H1 (cell line): ENCODE data around the gene DENND2D.

Experiments
- EZH2 ChIP-seq: fragments of 200-600 bp; sonication (generic); IDR thresholded peaks from 2 replicates; pipeline ENCODE4 v1.7.1; 2012; ENCODE audit warnings: low read depth, mild to moderate bottlenecking, moderate library complexity, low read length, inconsistent platforms; ENCODE audit not compliant: severe bottlenecking
- JUN ChIP-seq: IDR thresholded peaks from 2 replicates; pipeline ENCODE4 v1.6.1; 2011; ENCODE audit warnings: low read depth, mild to moderate bottlenecking, improper control_type of control experiment, low read length
- POLR2A ChIP-seq, 2 experiments: IDR thresholded peaks; 1 replicate in 1 of 2; 2 replicates in 1 of 2; pipeline ENCODE4 v1.6.1; 2011; ENCODE audit warnings: low read depth in 2 of 2, low read length in 2 of 2, mild to moderate bottlenecking in 2 of 2; ENCODE audit errors: control extremely low read depth in 1 of 2
- TF ChIP-seq, protein P1 (sequence below): IDR thresholded peaks from 2 replicates; pipeline ENCODE4 v1.6.1; 2011; ENCODE audit warnings: low read length, improper control_type of control experiment
- TF ChIP-seq, protein P2 (sequence below): IDR thresholded peaks from 2 replicates; pipeline ENCODE4 v1.6.1; 2012; ENCODE audit warnings: low read length, inconsistent platforms

DNA sequence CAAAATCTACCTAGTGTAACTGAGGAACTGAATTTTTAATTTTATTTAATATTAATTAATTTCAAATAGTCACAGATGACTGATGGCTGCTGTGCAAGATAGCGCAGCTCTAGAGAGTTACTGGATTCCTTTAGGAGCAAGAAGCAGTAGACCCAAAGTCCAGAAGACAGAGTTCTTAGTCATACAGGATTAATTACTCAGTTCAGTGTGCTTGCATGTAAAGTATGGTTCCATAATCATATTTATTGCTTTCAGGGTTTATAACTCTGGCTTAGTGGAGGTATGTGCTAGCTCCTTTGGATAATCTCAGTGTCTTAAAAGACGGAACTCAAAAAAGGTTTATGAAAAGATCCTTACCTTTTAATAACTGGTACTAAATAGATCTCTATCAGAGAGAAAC lies 43.0 kb downstream of the DENND2D start:
- TF ChIP-seq EZH2 (no peak), JUN (no peak), POLR2A (IDR thresholded peaks at IDR 0.05; ENCODE audit: control extremely low read depth in 1 of 2, low read depth in 2 of 2, low read length in 2 of 2) (no peak)
- TF ChIP-seq, protein P1, sequence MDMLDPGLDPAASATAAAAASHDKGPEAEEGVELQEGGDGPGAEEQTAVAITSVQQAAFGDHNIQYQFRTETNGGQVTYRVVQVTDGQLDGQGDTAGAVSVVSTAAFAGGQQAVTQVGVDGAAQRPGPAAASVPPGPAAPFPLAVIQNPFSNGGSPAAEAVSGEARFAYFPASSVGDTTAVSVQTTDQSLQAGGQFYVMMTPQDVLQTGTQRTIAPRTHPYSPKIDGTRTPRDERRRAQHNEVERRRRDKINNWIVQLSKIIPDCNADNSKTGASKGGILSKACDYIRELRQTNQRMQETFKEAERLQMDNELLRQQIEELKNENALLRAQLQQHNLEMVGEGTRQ, result no peak
- TF ChIP-seq, protein P2, sequence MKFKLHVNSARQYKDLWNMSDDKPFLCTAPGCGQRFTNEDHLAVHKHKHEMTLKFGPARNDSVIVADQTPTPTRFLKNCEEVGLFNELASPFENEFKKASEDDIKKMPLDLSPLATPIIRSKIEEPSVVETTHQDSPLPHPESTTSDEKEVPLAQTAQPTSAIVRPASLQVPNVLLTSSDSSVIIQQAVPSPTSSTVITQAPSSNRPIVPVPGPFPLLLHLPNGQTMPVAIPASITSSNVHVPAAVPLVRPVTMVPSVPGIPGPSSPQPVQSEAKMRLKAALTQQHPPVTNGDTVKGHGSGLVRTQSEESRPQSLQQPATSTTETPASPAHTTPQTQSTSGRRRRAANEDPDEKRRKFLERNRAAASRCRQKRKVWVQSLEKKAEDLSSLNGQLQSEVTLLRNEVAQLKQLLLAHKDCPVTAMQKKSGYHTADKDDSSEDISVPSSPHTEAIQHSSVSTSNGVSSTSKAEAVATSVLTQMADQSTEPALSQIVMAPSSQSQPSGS, result no peak
